Measurements from ENCODE around the gene ABHD12B. TPM values are rescaled to one million over a fixed set of nuclear protein-coding genes. Genes with fewer than 3 reads are reported as not detected.
"Not testable (repeated sequence)": the region's sequence is repeated elsewhere in the genome, so short reads cannot be mapped to it uniquely, and the experiment has no call there.

ABHD12B gene
- polyA plus RNA-seq, 1 donor, result 1.6 TPM

GRCh38 chr14:50896421-50896820 lies 24.6 kb downstream of the ABHD12B start:
- DNase-seq, result not testable (repeated sequence)

GRCh38 chr14:50897005-50897404 lies 25.2 kb downstream of the ABHD12B start:
- not testable (repeated sequence) for DNase-seq

GRCh38 chr14:50897658-50898175 lies 25.9 kb downstream of the ABHD12B start:
- DNase-seq, result no peak

GRCh38 chr14:50901361-50901760 lies 29.5 kb downstream of the ABHD12B start:
- no peak for DNase-seq

GRCh38 chr14:50904719-50905118 lies 32.9 kb downstream of the ABHD12B start:
- no peak for DNase-seq

GRCh38 chr14:50906326-50907065 lies 34.6 kb downstream of the ABHD12B start:
- DNase-seq, result no peak

GRCh38 chr14:50910495-50911420 lies 38.9 kb downstream of the ABHD12B start:
- no peak for DNase-seq

- no peak for DNase-seq
Observed at GRCh38 chr14:50917449-50917848, 45.6 kb downstream of the ABHD12B start.

- not testable (repeated sequence) for DNase-seq
Observed at GRCh38 chr14:50919524-50919923, 47.7 kb downstream of the ABHD12B start.

- no peak for DNase-seq
Observed at GRCh38 chr14:50920482-50921230, 48.8 kb downstream of the ABHD12B start.

- no peak for DNase-seq
Observed at GRCh38 chr14:50922803-50923202, 51.0 kb downstream of the ABHD12B start.

GRCh38 chr14:50924236-50924635 lies 52.4 kb downstream of the ABHD12B start:
- no peak for DNase-seq

GRCh38 chr14:50924843-50925242 lies 53.0 kb downstream of the ABHD12B start:
- no peak for DNase-seq

- no peak for DNase-seq
Observed at GRCh38 chr14:50926851-50927386, 55.1 kb downstream of the ABHD12B start.

GRCh38 chr14:50928002-50928635 lies 56.3 kb downstream of the ABHD12B start:
- DNase-seq, result no peak

GRCh38 chr14:50929506-50929905 lies 57.7 kb downstream of the ABHD12B start:
- DNase-seq, result no peak

GRCh38 chr14:50931559-50931958 lies 59.7 kb downstream of the ABHD12B start:
- DNase-seq, result no peak

GRCh38 chr14:50932156-50932555 lies 60.3 kb downstream of the ABHD12B start:
- DNase-seq, result no peak

- DNase-seq, result no peak
Observed at GRCh38 chr14:50932592-50933495, 61.0 kb downstream of the ABHD12B start.

- no peak for DNase-seq
Observed at GRCh38 chr14:50935126-50936015, 63.5 kb downstream of the ABHD12B start.

Measured in hindlimb muscle (tissue), 1 donor.